Cardiac muscle cell (in vitro differentiated cells and primary cell): ENCODE results near the gene RGS14. TPM values are rescaled to one million over a fixed set of nuclear protein-coding genes. Genes with fewer than 3 reads are reported as not detected.
"Not testable (repeated sequence)": the region's sequence is repeated elsewhere in the genome, so short reads cannot be mapped to it uniquely, and the experiment has no call there.

Experiments
- DNase-seq, 2 donors: peaks; one replicate each; pipeline versions ENCODE4 v3.0.0 to v3.0.0-alpha.2; 2010 to 2017; ENCODE audit warnings: low read depth in 1 of 2, low spot score in 1 of 2
- H3K27ac ChIP-seq: fragments of 200-600 bp; sonication (generic); 2 replicates; pipeline ENCODE4 v1.5.1; 2016
- H3K27me3 ChIP-seq: fragments of 200-600 bp; sonication (generic); 2 replicates; pipeline ENCODE4 v1.6.0; 2016; ENCODE audit warnings: control low read depth
- H3K36me3 ChIP-seq: fragments of 200-600 bp; sonication (generic); 2 replicates; pipeline ENCODE4 v1.5.1; 2016; ENCODE audit warnings: control low read depth
- H3K4me1 ChIP-seq: fragments of 200-600 bp; sonication (generic); 2 replicates; pipeline ENCODE4 v1.8.1; 2017; ENCODE audit warnings: low read depth, mild to moderate bottlenecking, mixed run types
- H3K4me3 ChIP-seq: fragments of 200-600 bp; sonication (generic); 2 replicates; pipeline ENCODE4 v1.5.1; 2016; ENCODE audit warnings: mild to moderate bottlenecking
- H3K9me3 ChIP-seq: fragments of 200-600 bp; sonication (generic); 2 replicates; pipeline ENCODE4 v1.5.1; 2017; ENCODE audit warnings: low read depth, mild to moderate bottlenecking, control low read depth
- CTCF ChIP-seq: IDR thresholded peaks from 2 replicates; pipeline ENCODE4 v1.5.1; 2012; ENCODE audit warnings: low read depth, mild to moderate bottlenecking, low read length
- polyA plus RNA-seq: library from polyadenylated mRNA; unstranded; fragments of >200 nt; fragmentation: Nextera tagmentation; extraction: Ambion mirVana; gene quantifications from 2 replicates; pipeline ENCODE4 v1.2.1, GENCODE V29; 2016
- total RNA-seq: library from RNA; depleted of rRNA; stranded (reverse); fragments of >200 nt; gene quantifications from 2 replicates; pipeline ENCODE4 v1.2.3, GENCODE V29; 2016

Gene RGS14
- total and polyA plus RNA-seq, 2 experiments from 2014 or later, result 33.6 to 139 TPM

GRCh38 chr5:177339107-177339638 lies 18.6 kb upstream of the RGS14 start:
- H3K4me3 ChIP-seq, result no peak overlapping the region
- no peaks in the 10 kb centered on the region for H3K27me3 ChIP-seq
- peaks cover 10% of the 10 kb centered on the region for H3K36me3 ChIP-seq
- no peak for DNase-seq
- H3K9me3 ChIP-seq, result no peaks in the 10 kb centered on the region
- no peak for TF ChIP-seq CTCF
- no peaks in the 10 kb centered on the region for H3K4me1 ChIP-seq
- H3K27ac ChIP-seq, result no peak overlapping the region

GRCh38 chr5:177343000-177343399 lies 14.7 kb upstream of the RGS14 start:
- not testable (repeated sequence) for DNase-seq

GRCh38 chr5:177343777-177344176 lies 13.9 kb upstream of the RGS14 start:
- Histone ChIP-seq H3K4me3 (no peak overlapping the region), H3K9me3 (no peaks in the 10 kb centered on the region), H3K27ac (no peak overlapping the region), H3K4me1 (no peaks in the 10 kb centered on the region), H3K36me3 (peaks cover 6% of the 10 kb centered on the region), H3K27me3 (no peaks in the 10 kb centered on the region)
- DNase-seq, result no peak
- no peak for TF ChIP-seq CTCF

More at GRCh38 chr5:177343000-177343399, 14.7 kb upstream of the RGS14 start:
- not testable (repeated sequence) for H3K4me1 ChIP-seq, H3K36me3 ChIP-seq, H3K4me3 ChIP-seq, H3K27ac ChIP-seq, H3K27me3 ChIP-seq, H3K9me3 ChIP-seq

GRCh38 chr5:177344891-177345290 lies 12.8 kb upstream of the RGS14 start:
- H3K36me3 ChIP-seq, result peaks cover 6% of the 10 kb centered on the region
- DNase-seq, result no peak
- no peak overlapping the region for H3K27ac ChIP-seq
- no peaks in the 10 kb centered on the region for H3K4me1 ChIP-seq
- no peak overlapping the region for H3K4me3 ChIP-seq
- H3K9me3 ChIP-seq, result no peaks in the 10 kb centered on the region
- TF ChIP-seq CTCF, result no peak
- H3K27me3 ChIP-seq, result no peaks in the 10 kb centered on the region

- Histone ChIP-seq H3K27ac (no peak overlapping the region), H3K9me3 (no peaks in the 10 kb centered on the region), H3K27me3 (no peaks in the 10 kb centered on the region), H3K4me3 (no peak overlapping the region), H3K4me1 (peaks cover 7% of the 10 kb centered on the region), H3K36me3 (peaks cover 6% of the 10 kb centered on the region)
- DNase-seq, result no peak
- no peak for TF ChIP-seq CTCF
Observed at GRCh38 chr5:177346820-177347219, 10.9 kb upstream of the RGS14 start.

GRCh38 chr5:177347699-177348098 lies 10.0 kb upstream of the RGS14 start:
- no peak overlapping the region for H3K4me3 ChIP-seq
- no peaks in the 10 kb centered on the region for H3K27me3 ChIP-seq
- peaks cover 6% of the 10 kb centered on the region for H3K36me3 ChIP-seq
- no peaks in the 10 kb centered on the region for H3K9me3 ChIP-seq
- H3K4me1 ChIP-seq, result peaks cover 7% of the 10 kb centered on the region
- DNase-seq, result no peak
- TF ChIP-seq CTCF, result no peak
- H3K27ac ChIP-seq, result no peak overlapping the region
